ENCODE results near the gene KLF15.

GRCh38 chr3:126313166-126313565 is 44.0 kb downstream of the KLF15 start:
- no peak for TF ChIP-seq CTCF (conservative IDR thresholded peaks at IDR 0.05; ENCODE audit: low read depth in 2 of 2)
- no peak for TF ChIP-seq CREB1 (CRISPR knock-in tag; IDR thresholded peaks at IDR 0.05; ENCODE audit: low read depth)
- TF ChIP-seq EZH2phosphoT487 (IDR thresholded peaks at IDR 0.05; ENCODE audit: unreplicated experiment): no peak
- no peak for TF ChIP-seq ZNF331 (CRISPR knock-in tag; IDR thresholded peaks at IDR 0.05; ENCODE audit: low read depth)
- TF ChIP-seq ETS1 (IDR thresholded peaks at IDR 0.05): no peak
- no peak for TF ChIP-seq POLR2AphosphoS5 (IDR thresholded peaks at IDR 0.05; ENCODE audit: low read depth)
- no peak for TF ChIP-seq REST (IDR thresholded peaks at IDR 0.05; ENCODE audit: unreplicated experiment)
